D341Med (cell line): Measurements from ENCODE around the gene SERTAD1.
A peak's percentile ranks its signal among the peaks of the same experiment; 100 is the strongest.

Experiments used
- DNase-seq: peaks from one replicate; pipeline ENCODE4 v3.0.0; 2012; ENCODE audit warnings: low spot score

The SERTAD1 gene

GRCh38 chr19:40403262-40403984 lies 22.4 kb downstream of the SERTAD1 start:
- peak; percentile 89 for DNase-seq

DNA sequence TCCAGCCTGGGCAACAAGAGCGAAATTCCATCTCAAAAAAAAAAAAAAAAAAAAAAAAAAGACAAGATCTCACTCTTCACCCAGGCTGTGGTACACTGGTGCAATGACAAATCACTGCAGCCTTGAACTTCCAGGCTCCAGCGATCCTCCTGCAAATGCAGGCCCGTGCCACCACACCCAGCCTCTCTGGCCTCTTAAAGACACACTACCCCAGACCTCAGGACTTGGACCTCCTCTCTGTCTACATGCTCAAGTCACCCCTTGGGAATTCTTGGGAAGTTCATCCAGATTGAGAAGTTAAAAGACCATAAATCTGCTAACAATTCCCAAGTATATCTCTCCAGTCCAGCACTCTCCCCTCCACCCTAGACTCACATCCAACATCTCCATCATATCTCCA lies 25.2 kb downstream of the SERTAD1 start:
- no peak for DNase-seq

DNA sequence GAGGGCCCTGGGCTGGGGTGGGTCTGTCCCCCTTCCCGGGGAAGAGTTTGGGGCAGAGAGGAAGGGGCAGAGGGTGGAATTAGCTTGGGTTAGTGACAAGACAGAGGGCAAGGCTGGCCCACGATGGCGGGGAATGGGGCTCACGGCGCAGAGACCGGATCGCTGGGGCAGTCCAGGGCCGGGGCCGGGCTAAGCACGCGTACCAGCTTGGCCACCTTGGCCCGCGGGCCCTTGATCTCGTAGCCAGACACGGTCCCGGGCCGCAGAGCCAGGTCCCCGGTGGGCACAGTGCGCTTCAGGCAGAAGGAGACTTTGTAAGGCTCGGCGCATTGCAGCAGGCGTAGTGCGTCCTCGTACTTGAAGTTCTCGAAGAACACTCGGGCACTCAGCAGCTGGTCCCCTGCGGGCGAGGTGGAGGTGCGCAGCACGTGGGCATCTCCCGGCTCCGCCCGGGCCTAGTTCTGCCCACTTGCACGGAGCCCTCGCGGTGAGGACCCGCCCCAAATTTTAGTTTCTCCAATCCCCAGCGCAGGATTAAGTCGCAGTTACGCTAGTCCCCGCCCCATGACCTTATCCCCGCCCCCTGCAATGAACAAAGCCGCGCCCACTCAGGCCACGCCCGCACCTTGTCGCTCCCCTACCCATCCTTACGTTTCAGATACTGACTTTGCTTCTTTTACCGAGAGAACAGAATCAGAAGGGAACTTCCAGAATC lies 27.2 kb downstream of the SERTAD1 start:
- no peak for DNase-seq

GRCh38 chr19:40397568-40397906 lies 28.3 kb downstream of the SERTAD1 start:
- DNase-seq: no peak

GRCh38 chr19:40396886-40397567 lies 28.8 kb downstream of the SERTAD1 start:
- no peak for DNase-seq

- no peak for DNase-seq
These were observed 29.8 kb downstream of the SERTAD1 start for GRCh38 chr19:40395956-40396355.

DNA sequence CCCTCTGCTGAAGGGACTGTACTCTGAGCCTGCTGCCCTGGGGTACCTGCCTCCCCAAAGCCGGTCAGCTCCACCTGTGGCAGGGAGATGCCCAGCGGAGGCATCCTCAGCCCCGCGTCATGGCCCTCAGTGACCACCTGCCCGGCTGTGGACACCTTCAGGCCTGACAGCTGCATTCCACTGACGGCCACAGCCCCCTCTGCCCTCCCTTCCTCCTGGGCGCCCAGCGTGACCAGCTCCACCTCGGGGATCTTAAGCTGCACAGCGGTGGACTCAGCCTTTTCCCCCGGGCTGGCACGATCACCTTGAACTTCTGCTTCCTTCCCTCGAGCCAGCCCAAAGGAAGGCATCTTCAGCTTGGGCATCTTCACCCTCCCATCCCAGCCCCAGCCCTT lies 31.0 kb downstream of the SERTAD1 start:
- DNase-seq: no peak

GRCh38 chr19:40393894-40394815 lies 31.6 kb downstream of the SERTAD1 start:
- no peak for DNase-seq

DNA sequence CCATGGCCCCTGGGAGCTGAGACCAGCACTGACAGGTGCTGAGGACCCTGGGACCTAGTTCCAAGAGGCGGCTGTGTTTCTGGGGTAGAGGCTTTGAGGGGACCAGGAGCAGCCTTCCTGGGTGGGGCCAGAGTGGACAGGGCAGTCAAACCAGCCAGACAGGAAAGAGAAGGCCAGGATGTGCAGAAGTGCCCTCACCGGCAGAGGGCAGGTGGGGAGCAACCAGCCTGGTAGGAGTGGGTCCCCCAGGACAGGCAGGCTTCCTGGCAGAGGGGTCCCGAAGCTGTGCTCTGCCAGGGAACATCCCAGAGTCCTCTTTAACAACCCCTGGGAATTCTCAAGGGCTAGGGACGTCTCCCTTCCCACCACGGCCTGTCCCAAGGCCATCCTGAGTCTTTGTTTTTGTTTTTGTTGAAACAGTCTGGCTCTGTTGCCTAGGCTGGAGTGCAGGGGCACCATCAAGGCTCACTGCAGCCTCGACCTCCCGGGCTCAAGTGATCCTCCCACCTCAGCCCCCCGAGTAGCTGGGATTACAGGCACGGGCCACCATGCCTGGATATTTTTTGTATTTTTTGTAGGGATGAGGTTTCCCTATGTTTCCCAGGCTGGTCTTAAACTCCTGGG lies 32.8 kb downstream of the SERTAD1 start:
- peak; percentile 63 for DNase-seq

DNA sequence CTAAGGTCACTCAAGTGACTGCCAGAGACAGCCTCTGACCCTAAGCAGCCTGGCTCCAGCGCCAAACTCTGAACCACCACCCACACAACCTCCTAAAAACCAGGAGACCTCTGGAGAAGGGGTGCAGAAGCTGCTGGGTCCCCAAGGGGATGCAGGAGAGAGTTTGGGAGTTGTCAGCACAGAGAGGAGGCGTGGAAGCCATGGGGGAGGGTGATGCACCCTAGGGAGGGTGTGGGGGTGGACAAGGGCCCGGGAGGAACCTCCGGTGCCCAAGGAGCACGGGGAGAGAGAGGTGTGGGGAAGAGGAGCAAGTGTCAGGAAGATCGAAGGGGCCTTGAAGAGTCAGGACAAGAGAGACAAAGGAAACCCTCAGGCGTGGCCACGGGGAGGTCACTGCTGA lies 33.7 kb downstream of the SERTAD1 start:
- no peak for DNase-seq

- DNase-seq: no peak
These were observed 35.6 kb downstream of the SERTAD1 start, which contains the start of gene HIPK4 for GRCh38 chr19:40390084-40390742. TSS of gene HIPK4 (minus strand) at chr19:40390181. CDS start at chr19:40389902, 279 bp downstream.

DNA sequence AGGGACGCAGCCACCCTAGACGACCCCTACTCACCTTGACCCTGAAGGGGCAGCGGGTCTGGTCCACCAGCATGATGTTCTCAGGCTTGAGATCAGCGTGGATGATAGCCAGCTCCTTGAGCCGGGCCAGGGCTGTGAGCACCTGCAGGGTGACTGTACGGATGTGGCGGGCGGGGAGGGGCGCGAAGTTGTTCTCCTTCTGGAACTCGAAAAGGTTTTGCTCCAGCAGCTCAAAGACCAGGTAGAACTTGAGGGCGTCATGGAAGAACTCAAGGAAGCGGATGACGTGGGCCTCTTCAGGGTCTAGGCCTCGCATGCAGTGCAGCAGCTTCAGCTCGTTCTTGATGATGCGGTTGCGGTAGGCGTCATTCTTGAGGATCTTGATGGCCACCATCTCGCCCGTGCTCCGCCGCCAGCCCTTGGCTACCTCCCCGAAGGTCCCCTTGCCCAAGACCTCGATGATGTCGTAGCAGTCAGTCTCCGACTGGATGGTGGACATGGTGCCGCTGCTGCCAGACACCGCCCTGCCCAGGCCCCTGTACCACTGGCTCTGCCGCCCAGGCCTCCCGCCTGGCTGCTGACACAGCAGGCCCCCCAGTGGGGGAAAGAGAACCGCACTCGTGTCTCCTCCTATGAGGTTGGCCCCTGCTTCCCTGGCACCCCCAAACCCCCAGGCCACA lies 36.2 kb downstream of the SERTAD1 start:
- no peak for DNase-seq

DNA sequence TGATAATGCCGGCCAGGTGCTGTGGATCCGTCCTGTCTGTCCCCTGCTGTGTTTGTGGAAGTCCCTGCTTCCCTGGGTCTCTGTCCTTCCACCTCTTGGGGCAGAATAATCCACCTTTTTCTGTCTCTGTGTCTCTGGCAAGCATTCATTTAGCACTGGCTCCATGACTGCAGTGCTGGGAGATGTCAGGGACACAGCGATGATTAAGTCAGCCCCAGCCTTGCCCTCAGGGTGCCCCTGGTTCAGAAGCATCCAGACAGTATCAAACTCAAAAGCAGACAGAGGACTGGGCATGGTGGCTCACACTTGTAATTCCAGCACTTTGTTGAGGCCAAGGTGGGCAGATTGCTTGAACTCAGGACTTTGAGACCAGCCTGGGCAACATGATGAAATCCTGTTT lies 37.3 kb downstream of the SERTAD1 start:
- DNase-seq: no peak

DNA sequence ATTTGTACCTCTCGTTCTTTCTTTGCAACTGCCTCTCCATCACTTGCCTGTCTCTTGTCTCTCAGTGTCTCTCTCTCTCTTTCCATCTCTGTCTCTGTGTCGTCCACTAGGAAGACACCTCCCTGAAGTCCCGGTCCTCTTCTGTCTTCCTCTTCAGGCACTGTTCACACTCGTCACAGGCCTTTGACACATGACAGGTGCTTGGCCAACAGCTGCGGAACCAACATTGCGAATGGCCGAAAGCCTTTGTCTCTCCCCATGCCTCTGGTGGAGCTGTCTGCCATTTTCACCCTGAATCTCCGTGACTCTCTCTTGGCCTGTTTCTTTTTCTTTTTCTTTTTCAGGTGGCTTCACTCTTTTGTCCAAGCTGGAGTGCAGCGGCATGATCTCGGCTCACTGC lies 38.6 kb downstream of the SERTAD1 start:
- no peak for DNase-seq

- DNase-seq: no peak
These were observed 42.0 kb downstream of the SERTAD1 start for GRCh38 chr19:40383668-40384248.

GRCh38 chr19:40381321-40381720 lies 44.5 kb downstream of the SERTAD1 start:
- peak; percentile 30 for DNase-seq

GRCh38 chr19:40380199-40381037 lies 45.4 kb downstream of the SERTAD1 start:
- DNase-seq: peak; percentile 30

- DNase-seq: no peak
These were observed 46.2 kb downstream of the SERTAD1 start for GRCh38 chr19:40379446-40380198.
